Glutamatergic neuron (in vitro differentiated cells): ENCODE results near the gene MTPN. TPM values are rescaled to one million over a fixed set of nuclear protein-coding genes. Genes with fewer than 3 reads are reported as not detected.

Source experiments
- DNase-seq: peaks from one replicate; pipeline ENCODE4 v3.0.0; 2022
- H3K27ac Mint-ChIP-seq: one replicate; pipeline ENCODE4 v1.8.0; 2020; ENCODE audit warnings: mild to moderate bottlenecking, mixed read lengths, inconsistent platforms; ENCODE audit not compliant: unreplicated experiment
- H3K27me3 Mint-ChIP-seq: one replicate; pipeline ENCODE4 v1.8.0; 2020; ENCODE audit warnings: mild to moderate bottlenecking, moderate library complexity, mixed read lengths, inconsistent platforms; ENCODE audit not compliant: unreplicated experiment
- H3K36me3 Mint-ChIP-seq: one replicate; pipeline ENCODE4 v1.8.0; 2020; ENCODE audit warnings: mild to moderate bottlenecking, mixed read lengths, inconsistent platforms; ENCODE audit not compliant: unreplicated experiment
- H3K4me1 Mint-ChIP-seq: one replicate; pipeline ENCODE4 v1.8.0; 2020; ENCODE audit warnings: mild to moderate bottlenecking, low read depth, mixed read lengths, inconsistent platforms; ENCODE audit not compliant: unreplicated experiment
- H3K4me3 Mint-ChIP-seq: one replicate; pipeline ENCODE4 v1.8.0; 2020; ENCODE audit warnings: mild to moderate bottlenecking, mixed read lengths, inconsistent platforms; ENCODE audit not compliant: unreplicated experiment
- H3K9me3 Mint-ChIP-seq: one replicate; pipeline ENCODE4 v1.8.0; 2020; ENCODE audit warnings: mild to moderate bottlenecking, moderate library complexity, mixed read lengths, inconsistent platforms; ENCODE audit not compliant: unreplicated experiment
- CTCF ChIP-seq: fragments of 200-600 bp; sonication (generic); IDR thresholded peaks from one replicate; pipeline ENCODE4 v1.5.0; 2021; ENCODE audit not compliant: partially characterized antibody, unreplicated experiment
- total RNA-seq: library from RNA; stranded (reverse); fragmentation: NEBNext Ultra II Directional; extraction: Animal tissue kit (Norgen Biotek cat#: 25700); gene quantifications from one replicate; pipeline ENCODE4 v1.2.1, GENCODE V29; 2021; ENCODE audit not compliant: unreplicated experiment

MTPN gene
- total RNA-seq, 1 donor from 2014 or later, result 181 TPM

- TF ChIP-seq CTCF, result no peak
- Mint-ChIP-seq H3K27me3 (no peaks in the 10 kb centered on the region), H3K9me3 (no peaks in the 10 kb centered on the region), H3K27ac (no peak overlapping the region), H3K4me3 (no peak overlapping the region), H3K36me3 (no peaks in the 10 kb centered on the region), H3K4me1 (peaks cover 24% of the 10 kb centered on the region)
- no peak for DNase-seq
These were observed 5.8 kb downstream of the MTPN start for GRCh38 chr7:135971366-135971725.

- TF ChIP-seq CTCF, result no peak
- Mint-ChIP-seq H3K4me3 (peak overlapping the region; percentile 28), H3K27ac (peak overlapping the region; percentile 26), H3K27me3 (no peaks in the 10 kb centered on the region), H3K36me3 (no peaks in the 10 kb centered on the region), H3K4me1 (peaks cover 20% of the 10 kb centered on the region), H3K9me3 (no peaks in the 10 kb centered on the region)
- DNase-seq, result no peak
These were observed 6.3 kb downstream of the MTPN start for GRCh38 chr7:135970682-135971365.

- no peak for TF ChIP-seq CTCF
- no peaks in the 10 kb centered on the region for H3K36me3 Mint-ChIP-seq
- H3K4me1 Mint-ChIP-seq, result peaks cover 20% of the 10 kb centered on the region
- no peak overlapping the region for H3K4me3 Mint-ChIP-seq
- H3K27me3 Mint-ChIP-seq, result no peaks in the 10 kb centered on the region
- H3K9me3 Mint-ChIP-seq, result no peaks in the 10 kb centered on the region
- H3K27ac Mint-ChIP-seq, result no peak overlapping the region
- DNase-seq, result no peak
These were observed 7.1 kb downstream of the MTPN start for GRCh38 chr7:135970045-135970444.

GRCh38 chr7:135966341-135967043, 10.7 kb downstream of the MTPN start:
- no peaks in the 10 kb centered on the region for H3K36me3 Mint-ChIP-seq
- H3K27me3 Mint-ChIP-seq, result no peaks in the 10 kb centered on the region
- no peak overlapping the region for H3K4me3 Mint-ChIP-seq
- H3K9me3 Mint-ChIP-seq, result no peaks in the 10 kb centered on the region
- no peak for DNase-seq
- peaks cover 26% of the 10 kb centered on the region for H3K4me1 Mint-ChIP-seq
- TF ChIP-seq CTCF, result no peak
- no peak overlapping the region for H3K27ac Mint-ChIP-seq

GRCh38 chr7:135965602-135966001, 11.6 kb downstream of the MTPN start:
- Mint-ChIP-seq H3K36me3 (no peaks in the 10 kb centered on the region), H3K27me3 (no peaks in the 10 kb centered on the region), H3K27ac (no peak overlapping the region), H3K4me1 (peaks cover 27% of the 10 kb centered on the region), H3K9me3 (no peaks in the 10 kb centered on the region), H3K4me3 (no peak overlapping the region)
- TF ChIP-seq CTCF, result no peak
- DNase-seq, result no peak
